Measurements from ENCODE around the gene ZNF408.
"Not testable (repeated sequence)": the region's sequence is repeated elsewhere in the genome, so short reads cannot be mapped to it uniquely, and the experiment has no call there.

Gene ZNF408

DNA sequence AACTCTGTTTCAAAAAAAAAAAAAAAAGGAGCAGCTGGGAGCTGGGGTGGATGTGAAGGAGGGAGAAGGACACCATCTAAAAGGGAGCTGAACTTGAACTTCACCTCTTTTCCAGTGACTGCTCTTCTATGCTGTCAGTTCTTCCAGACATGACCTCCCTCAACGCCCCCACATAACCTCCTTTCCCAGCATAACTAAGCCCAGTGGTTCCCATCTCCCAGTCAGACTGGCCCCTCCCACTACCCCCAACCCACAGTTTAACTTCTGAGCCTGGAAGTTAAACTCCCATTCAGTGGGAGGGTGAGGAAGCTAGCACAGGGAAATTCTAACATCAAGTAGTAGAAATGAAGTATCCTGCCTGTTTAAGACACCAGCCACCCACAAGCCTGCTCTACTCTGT is 2.2 kb upstream of the ZNF408 start:
- no peak for DNase-seq

DNA sequence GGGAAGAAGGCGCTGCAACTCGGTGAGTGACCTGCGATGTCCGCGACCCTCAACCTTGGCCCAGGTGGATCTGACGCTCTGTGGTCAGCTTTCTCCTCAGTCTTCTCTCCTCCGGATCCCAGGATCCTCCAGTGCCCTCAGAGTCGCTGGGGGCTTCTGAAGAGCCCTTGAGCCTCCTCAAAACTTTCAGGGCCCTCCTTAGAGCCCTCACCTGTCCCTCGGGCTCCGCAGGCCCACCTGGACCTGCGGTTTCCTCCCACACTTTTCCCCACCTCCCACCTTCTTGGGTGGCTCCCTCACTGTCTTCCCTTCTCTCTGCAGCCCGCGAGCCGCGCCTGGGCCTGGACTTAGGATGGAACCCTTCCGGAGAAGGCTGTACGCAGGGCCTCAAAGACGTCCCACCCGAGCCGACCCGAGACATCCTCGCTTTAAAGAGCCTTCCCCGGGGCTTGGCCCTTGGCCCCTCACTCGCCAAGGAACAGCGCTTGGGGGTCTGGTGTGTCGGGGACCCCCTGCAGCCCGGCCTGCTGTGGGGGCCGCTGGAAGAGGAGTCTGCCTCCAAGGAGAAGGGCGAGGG is 335 bp downstream of the ZNF408 start:
- DNase-seq: no peak

GRCh38 chr11:46705070-46705688 is 4.3 kb downstream of the ZNF408 start:
- DNase-seq: no peak

DNA sequence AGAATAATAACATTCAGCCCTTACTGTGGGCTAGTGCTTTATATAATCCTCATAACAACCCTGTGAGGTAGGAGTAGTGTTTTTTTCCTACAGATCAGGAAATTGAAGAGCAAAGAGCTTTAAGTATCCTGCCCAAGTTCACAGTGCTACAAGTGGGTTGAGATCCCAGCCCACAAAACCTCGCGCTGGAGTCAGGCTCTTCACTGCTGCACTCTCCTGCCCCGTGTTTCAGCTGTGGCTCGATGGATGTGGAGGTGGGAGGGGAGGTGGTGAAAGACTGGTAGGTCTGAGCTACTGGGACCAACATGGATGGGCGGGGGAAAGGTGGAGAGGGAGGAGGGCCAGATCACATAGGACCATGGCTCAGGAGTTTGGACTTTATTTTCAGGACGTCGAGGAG is 6.1 kb downstream of the ZNF408 start:
- no peak for DNase-seq

DNA sequence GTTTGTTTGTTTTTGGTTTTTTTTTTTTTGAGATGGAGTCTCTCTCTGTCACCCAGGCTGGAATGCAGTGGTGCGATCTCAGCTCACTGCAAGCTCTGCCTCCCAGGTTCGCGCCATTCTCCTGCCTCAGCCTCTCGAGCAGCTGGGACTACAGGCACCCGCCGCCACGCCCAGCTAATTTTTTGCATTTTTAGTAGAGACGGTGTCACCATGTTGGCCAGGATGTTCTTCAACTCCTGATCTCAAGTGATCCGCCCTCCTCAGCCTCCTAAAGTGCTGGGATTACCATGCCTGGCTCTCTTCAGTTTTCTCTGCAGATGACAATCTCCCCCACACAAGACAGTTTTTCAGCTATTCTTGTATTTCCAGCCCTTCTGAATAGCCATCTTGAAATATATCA is 8.5 kb downstream of the ZNF408 start:
- DNase-seq: not testable (repeated sequence)

- DNase-seq: no peak
Observed at GRCh38 chr11:46710821-46711269, 10.0 kb downstream of the ZNF408 start.

- DNase-seq: no peak
Observed at GRCh38 chr11:46711303-46711702, 10.5 kb downstream of the ZNF408 start.

- no peak for DNase-seq
Observed at GRCh38 chr11:46712874-46713576, 12.2 kb downstream of the ZNF408 start.

- not testable (repeated sequence) for DNase-seq
Observed at GRCh38 chr11:46717825-46718154, 17.0 kb downstream of the ZNF408 start.

- DNase-seq: no peak
Observed at GRCh38 chr11:46718155-46719019, 17.6 kb downstream of the ZNF408 start.

GRCh38 chr11:46719048-46719542 is 18.3 kb downstream of the ZNF408 start, which contains the start of gene F2:
F2 (plus strand) TSS chr11:46719213; CDS start chr11:46719236, 23 bp downstream.
- DNase-seq: no peak

- no peak for DNase-seq
Observed at GRCh38 chr11:46719543-46720218, 18.9 kb downstream of the ZNF408 start.

DNA sequence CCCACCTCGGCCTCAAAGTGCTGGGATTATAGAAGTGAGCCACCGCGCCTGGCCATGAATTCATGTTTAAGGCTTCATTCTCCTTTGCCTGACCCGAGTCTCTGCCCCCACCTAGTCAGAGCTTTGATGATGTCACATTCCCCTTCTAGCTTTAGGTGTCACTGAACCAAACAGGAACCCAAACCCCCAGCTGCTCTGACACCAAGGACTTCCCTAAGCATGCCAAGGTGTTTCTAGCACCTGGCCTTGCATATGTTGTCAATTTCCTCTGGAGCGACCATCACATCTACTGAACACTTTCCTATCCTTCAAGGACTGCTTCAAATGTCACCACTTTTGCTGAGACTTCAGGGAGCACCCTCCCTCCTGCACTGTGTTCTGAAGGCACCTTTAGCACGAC is 20.5 kb downstream of the ZNF408 start:
- no peak for DNase-seq

GRCh38 chr11:46722566-46723358 is 21.9 kb downstream of the ZNF408 start:
- DNase-seq: no peak

DNA sequence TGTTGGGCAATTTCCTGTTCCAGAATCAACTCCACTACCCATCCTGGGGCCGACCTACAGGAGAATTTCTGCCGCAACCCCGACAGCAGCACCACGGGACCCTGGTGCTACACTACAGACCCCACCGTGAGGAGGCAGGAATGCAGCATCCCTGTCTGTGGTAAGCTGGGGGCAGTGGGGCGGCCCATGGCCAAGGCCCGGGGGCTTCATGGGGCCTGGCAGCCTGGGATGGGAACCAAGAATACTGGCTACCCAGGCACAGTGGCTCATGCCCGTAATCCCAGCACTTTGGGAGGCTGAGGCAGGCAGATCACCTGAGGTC is 22.5 kb downstream of the ZNF408 start:
- no peak for DNase-seq

- no peak for DNase-seq
Observed at GRCh38 chr11:46724088-46724487, 23.3 kb downstream of the ZNF408 start.

DNA sequence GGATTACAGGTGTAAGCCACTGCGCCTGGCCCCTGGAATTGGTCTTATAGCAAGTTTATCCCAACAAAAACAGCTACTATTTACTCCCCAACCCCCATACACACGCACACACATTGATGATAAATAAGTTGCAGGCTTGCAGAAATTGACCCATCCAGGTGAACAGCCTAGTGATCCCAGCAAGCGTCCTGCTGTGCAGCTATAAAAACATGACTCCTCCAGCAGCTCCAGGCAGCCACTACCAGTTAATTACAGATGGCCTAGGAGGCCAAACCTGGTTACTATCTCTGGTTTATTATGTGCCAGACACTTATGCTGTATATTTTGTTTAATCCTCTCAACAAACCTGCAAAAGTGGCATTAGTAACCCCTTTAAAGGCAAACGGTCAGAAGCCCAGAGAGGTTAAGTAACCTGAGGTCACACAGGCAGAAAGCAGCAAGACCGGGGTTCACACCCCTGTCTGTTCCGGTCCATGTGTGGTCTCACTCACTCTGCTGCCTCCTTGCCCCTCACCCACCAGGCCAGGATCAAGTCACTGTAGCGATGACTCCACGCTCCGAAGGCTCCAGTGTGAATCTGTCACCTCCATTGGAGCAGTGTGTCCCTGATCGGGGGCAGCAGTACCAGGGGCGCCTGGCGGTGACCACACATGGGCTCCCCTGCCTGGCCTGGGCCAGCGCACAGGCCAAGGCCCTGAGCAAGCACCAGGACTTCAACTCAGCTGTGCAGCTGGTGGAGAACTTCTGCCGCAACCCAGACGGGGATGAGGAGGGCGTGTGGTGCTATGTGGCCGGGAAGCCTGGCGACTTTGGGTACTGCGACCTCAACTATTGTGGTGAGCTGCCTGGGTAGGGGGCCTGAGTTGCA is 24.7 kb downstream of the ZNF408 start:
- no peak for DNase-seq

- no peak for DNase-seq
Observed at GRCh38 chr11:46726206-46726862, 25.5 kb downstream of the ZNF408 start.

- DNase-seq: no peak
Observed at GRCh38 chr11:46727952-46728658, 27.3 kb downstream of the ZNF408 start.

- DNase-seq: no peak
Observed at GRCh38 chr11:46728659-46729040, 27.8 kb downstream of the ZNF408 start.
